HEK293T (cell line): ENCODE results near the gene PTPRD.

Source experiments
- CTCF ChIA-PET: fragments of 350-600 bp; formaldehyde crosslinking; extraction: SDS; loops from one replicate; lab custom pipeline; 2021; ENCODE audit warnings: antibody characterized with exemption, inconsistent platforms; lab: Yijun Ruan, JAX
- POLR2A ChIA-PET: fragments of 350-600 bp; formaldehyde crosslinking; extraction: SDS; loops from one replicate; lab custom pipeline; 2020; ENCODE audit warnings: antibody characterized with exemption, inconsistent platforms; lab: Yijun Ruan, JAX
- DNase-seq: peaks from one replicate; pipeline ENCODE4 v3.0.0; 2012; ENCODE audit warnings: mixed read lengths; ENCODE audit errors: extremely low spot score
- ARNT ChIP-seq: fragments of 450-650 bp; IDR thresholded peaks from 2 replicates; pipeline ENCODE4 v1.6.1; 2017; ENCODE audit warnings: mild to moderate bottlenecking
- BHLHE40 ChIP-seq: fragments of 450-650 bp; IDR thresholded peaks from 2 replicates; pipeline ENCODE4 v1.6.1; 2016; ENCODE audit warnings: mild to moderate bottlenecking, moderate library complexity, borderline replicate concordance
- CTBP1 ChIP-seq: fragments of 450-650 bp; IDR thresholded peaks from 2 replicates; pipeline ENCODE4 v1.6.1; 2016; ENCODE audit warnings: borderline replicate concordance
- ELF4 ChIP-seq: fragments of 450-650 bp; IDR thresholded peaks from 2 replicates; pipeline ENCODE4 v1.6.1; 2017; ENCODE audit warnings: antibody characterized with exemption
- FOXA1 ChIP-seq: fragments of 450-650 bp; IDR thresholded peaks from 2 replicates; pipeline ENCODE4 v1.6.1; 2016; ENCODE audit warnings: mild to moderate bottlenecking
- FOXK2 ChIP-seq: fragments of 450-650 bp; IDR thresholded peaks from 2 replicates; pipeline ENCODE4 v1.6.1; 2016; ENCODE audit warnings: mild to moderate bottlenecking
- FOXM1 ChIP-seq: fragments of 450-650 bp; IDR thresholded peaks from 2 replicates; pipeline ENCODE4 v1.6.1; 2017; ENCODE audit warnings: mild to moderate bottlenecking, borderline replicate concordance
- HDGF ChIP-seq: fragments of 450-650 bp; IDR thresholded peaks from 2 replicates; pipeline ENCODE4 v1.6.1; 2017; ENCODE audit warnings: antibody characterized with exemption, borderline replicate concordance
- L3MBTL2 ChIP-seq: fragments of 450-650 bp; conservative IDR thresholded peaks from 2 replicates; pipeline ENCODE4 v1.6.1; 2016; ENCODE audit warnings: mild to moderate bottlenecking
- LEF1 ChIP-seq: fragments of 450-650 bp; IDR thresholded peaks from 2 replicates; pipeline ENCODE4 v1.6.1; 2017; ENCODE audit warnings: mild to moderate bottlenecking, borderline replicate concordance
- NFRKB ChIP-seq: fragments of 450-650 bp; IDR thresholded peaks from 2 replicates; pipeline ENCODE4 v1.6.1; 2016; ENCODE audit warnings: mild to moderate bottlenecking, moderate library complexity
- PKNOX1 ChIP-seq: fragments of 450-650 bp; IDR thresholded peaks from 2 replicates; pipeline ENCODE4 v1.6.1; 2016
- SP1 ChIP-seq: fragments of 450-650 bp; IDR thresholded peaks from 2 replicates; pipeline ENCODE4 v1.6.1; 2017
- SUZ12 ChIP-seq: fragments of 450-650 bp; IDR thresholded peaks from 2 replicates; pipeline ENCODE4 v1.6.1; 2016; ENCODE audit warnings: mild to moderate bottlenecking
- TARDBP ChIP-seq: fragments of 450-650 bp; IDR thresholded peaks from 2 replicates; pipeline ENCODE4 v1.6.1; 2016
- ZNF384 ChIP-seq: fragments of 450-650 bp; IDR thresholded peaks from 2 replicates; pipeline ENCODE4 v1.6.1; 2016

The PTPRD gene

DNA sequence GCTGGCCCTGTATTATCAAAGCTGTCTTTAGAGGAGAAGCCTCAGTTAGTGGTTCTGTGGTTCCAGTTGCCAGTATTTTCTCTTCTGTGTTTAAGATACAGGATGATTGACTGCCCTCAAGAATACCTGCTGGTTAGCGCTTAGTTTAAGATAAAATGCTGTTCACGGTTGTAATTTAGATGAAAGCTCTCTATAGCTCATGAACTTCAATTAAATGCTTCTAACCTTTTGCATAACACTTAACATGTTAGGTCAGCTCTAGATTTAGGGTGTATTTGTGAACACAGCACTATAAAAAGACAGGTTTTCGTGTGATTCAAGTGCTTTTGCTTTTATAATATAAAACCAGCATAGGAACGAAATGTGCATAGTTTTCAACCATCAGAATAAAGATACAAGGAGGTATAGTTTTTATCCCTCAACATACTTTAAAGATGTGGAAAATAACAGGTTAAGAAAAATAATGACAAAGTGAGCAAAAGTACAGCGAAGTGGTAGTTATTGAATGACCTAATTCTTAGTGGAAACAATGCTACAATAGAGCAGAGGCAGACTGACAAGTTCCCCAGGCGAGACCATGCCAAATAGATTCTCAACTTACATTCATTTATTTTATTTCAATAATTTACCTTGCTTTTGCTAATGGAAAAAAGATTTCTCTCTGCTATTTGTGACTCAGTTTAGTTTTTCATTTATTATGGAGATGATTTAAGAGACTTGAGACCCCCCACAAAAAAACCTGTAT lies 2210.7 kb downstream of the PTPRD start:
- TF ChIP-seq NFRKB (no peak), HDGF (no peak), PKNOX1 (no peak), FOXK2 (no peak), LEF1 (no peak), FOXA1 (no peak), BHLHE40 (no peak), ZNF384 (no peak), ARNT (no peak), TARDBP (no peak), L3MBTL2 (no peak), SP1 (no peak), CTBP1 (no peak), FOXM1 (no peak), ELF4 (no peak)
- ChIA-PET POLR2A (no interaction called here), CTCF (no interaction called here)
- DNase-seq, result peak; percentile 3

DNA sequence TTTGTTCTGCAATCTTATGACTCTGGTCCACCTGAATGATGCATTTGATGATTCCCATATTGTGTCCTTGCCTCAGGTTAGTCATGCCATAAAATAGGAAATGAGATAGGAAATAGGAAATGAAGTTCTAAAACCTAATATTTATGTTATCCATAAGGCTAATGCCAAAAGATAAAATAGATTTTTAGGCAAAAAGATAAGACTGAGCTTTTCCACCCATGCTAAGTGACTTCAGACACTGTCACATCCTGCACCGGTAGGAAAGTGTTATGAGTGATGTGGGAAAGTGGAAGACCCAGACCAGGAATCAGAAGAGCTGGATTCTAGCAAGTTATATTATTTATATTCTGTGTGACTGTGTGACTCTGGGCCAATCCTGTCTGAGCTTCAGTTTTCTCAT lies 2212.4 kb downstream of the PTPRD start:
- TF ChIP-seq NFRKB (no peak), BHLHE40 (no peak), PKNOX1 (no peak), LEF1 (no peak), FOXK2 (no peak), HDGF (no peak), CTBP1 (no peak), ZNF384 (no peak), ELF4 (no peak), SP1 (no peak), FOXA1 (no peak), ARNT (no peak), FOXM1 (no peak), TARDBP (no peak), SUZ12 (no peak), L3MBTL2 (no peak)
- CTCF ChIA-PET, result no interaction called here
- POLR2A ChIA-PET, result no interaction called here
- no peak for DNase-seq

- TF ChIP-seq SP1 (no peak), FOXM1 (no peak), PKNOX1 (no peak), FOXK2 (no peak), NFRKB (no peak), FOXA1 (no peak), LEF1 (no peak), ARNT (no peak), TARDBP (no peak), HDGF (no peak), ELF4 (no peak), L3MBTL2 (no peak), ZNF384 (no peak), BHLHE40 (no peak)
- POLR2A ChIA-PET, result no interaction called here
- CTCF ChIA-PET, result no interaction called here
Measured at GRCh38 chr9:8395022-8395421, 2217.8 kb downstream of the PTPRD start.

GRCh38 chr9:8394341-8394740 lies 2218.5 kb downstream of the PTPRD start:
- POLR2A ChIA-PET, result no interaction called here
- TF ChIP-seq FOXM1 (no peak), L3MBTL2 (no peak)
- CTCF ChIA-PET, result no interaction called here
- DNase-seq, result no peak

More at GRCh38 chr9:8395022-8395421, 2217.8 kb downstream of the PTPRD start:
- no peak for DNase-seq

- DNase-seq, result no peak
- POLR2A ChIA-PET, result no interaction called here
- TF ChIP-seq CTBP1, result no peak
- TF ChIP-seq NFRKB, result no peak
- TF ChIP-seq ZNF384, result no peak
- no peak for TF ChIP-seq FOXM1
- TF ChIP-seq L3MBTL2, result no peak
- no peak for TF ChIP-seq SP1
- TF ChIP-seq FOXK2, result no peak
- TF ChIP-seq ELF4, result no peak
- TF ChIP-seq PKNOX1, result no peak
- TF ChIP-seq SUZ12, result no peak
- no peak for TF ChIP-seq LEF1
- TF ChIP-seq BHLHE40, result no peak
- no peak for TF ChIP-seq ARNT
- no peak for TF ChIP-seq TARDBP
- TF ChIP-seq HDGF, result no peak
- TF ChIP-seq FOXA1, result no peak
- CTCF ChIA-PET, result no interaction called here
Measured at GRCh38 chr9:8392866-8393265, 2219.9 kb downstream of the PTPRD start.
